ENCODE measurements around the gene ESPL1. TPM values are rescaled to one million over a fixed set of nuclear protein-coding genes. Genes with fewer than 3 reads are reported as not detected.

ESPL1 gene
- total and polyA plus RNA-seq, 2 of the 8 experiments (the other 6 are each of a cell fraction or from before 2014, with no cell fraction given): 31.8 to 52.7 TPM

DNA sequence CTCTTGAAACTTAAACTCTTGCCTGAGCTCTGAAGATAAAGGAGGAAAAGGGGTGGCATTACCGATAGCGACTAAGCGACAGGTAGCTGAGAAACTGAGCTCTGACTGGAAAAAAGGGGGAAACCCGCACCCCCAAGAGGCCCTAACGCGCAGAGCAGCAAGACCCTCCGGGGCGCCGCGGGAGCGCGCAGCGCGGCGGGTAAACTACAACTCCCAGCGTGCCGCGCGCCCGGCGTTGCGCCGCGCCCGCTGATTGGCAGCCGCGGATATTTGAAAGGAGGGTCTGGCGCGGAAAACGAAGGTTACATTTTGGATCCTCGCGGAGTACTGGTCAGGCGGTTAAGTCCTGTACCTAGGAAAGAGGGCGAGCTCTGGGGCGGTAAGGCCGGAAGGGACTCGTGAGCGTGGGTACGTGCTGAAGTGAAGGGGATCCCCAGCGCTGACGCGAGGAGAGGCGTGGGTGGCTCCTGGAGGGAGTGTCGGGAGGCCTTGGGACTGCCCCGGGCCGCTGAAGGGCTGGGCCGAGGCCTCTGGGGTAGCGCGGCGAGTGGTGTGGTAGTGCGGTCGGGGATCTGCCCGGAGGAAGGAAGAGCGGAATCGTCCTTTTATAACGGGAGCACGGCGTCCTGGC lies at the start of gene ESPL1 (continued):
- TF ChIP-seq, protein P1, sequence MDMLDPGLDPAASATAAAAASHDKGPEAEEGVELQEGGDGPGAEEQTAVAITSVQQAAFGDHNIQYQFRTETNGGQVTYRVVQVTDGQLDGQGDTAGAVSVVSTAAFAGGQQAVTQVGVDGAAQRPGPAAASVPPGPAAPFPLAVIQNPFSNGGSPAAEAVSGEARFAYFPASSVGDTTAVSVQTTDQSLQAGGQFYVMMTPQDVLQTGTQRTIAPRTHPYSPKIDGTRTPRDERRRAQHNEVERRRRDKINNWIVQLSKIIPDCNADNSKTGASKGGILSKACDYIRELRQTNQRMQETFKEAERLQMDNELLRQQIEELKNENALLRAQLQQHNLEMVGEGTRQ (IDR thresholded peaks at IDR 0.05; ENCODE audit: low read length): no peak
- TF ChIP-seq KDM4A (IDR thresholded peaks at IDR 0.05; ENCODE audit: low read depth, low read length, severe bottlenecking) (peak; percentile 52), CREB1 (IDR thresholded peaks at IDR 0.05) (peak; percentile 33; the same call in 1 of the 2 replicates), SAP30 (IDR thresholded peaks at IDR 0.05; ENCODE audit: insufficient read depth, insufficient replicate concordance, low read length) (peak; percentile 72), TBP (IDR thresholded peaks at IDR 0.05; ENCODE audit: low read depth, low read length) (no peak), SIX5 (IDR thresholded peaks at IDR 0.05; ENCODE audit: low read depth, low read length) (peak; percentile 80), FOSL1 (IDR thresholded peaks at IDR 0.05; ENCODE audit: insufficient read depth, low read depth, low read length) (no peak), CTBP2 (IDR thresholded peaks at IDR 0.05; ENCODE audit: borderline replicate concordance, insufficient read depth, insufficient read length, low read length) (no peak), RBBP5 (IDR thresholded peaks at IDR 0.05; ENCODE audit: borderline replicate concordance, low read depth, low read length) (no peak; the same call in 1 of the 2 replicates), PHF8 (conservative IDR thresholded peaks at IDR 0.05; ENCODE audit: low read depth, low read length) (peak; percentile 70; the same call in 1 of the 2 replicates), SP4 (IDR thresholded peaks at IDR 0.05; ENCODE audit: low read length) (no peak), HDAC6 (IDR thresholded peaks at IDR 0.05; ENCODE audit: low read depth, low read length) (no peak), EGR1 (IDR thresholded peaks at IDR 0.05; ENCODE audit: borderline replicate concordance, low read depth, low read length) (peak; percentile 66; the same call in 1 of the 2 replicates), TAF1 (IDR thresholded peaks at IDR 0.05; ENCODE audit: low read depth, low read length) (0 out of 2 replicates have a peak, but pooled peaks have one; percentile 39), NANOG (IDR thresholded peaks at IDR 0.05; ENCODE audit: insufficient read depth, low read depth, low read length, poor library complexity, severe bottlenecking) (peak; percentile 3)
- TF ChIP-seq, protein P2, sequence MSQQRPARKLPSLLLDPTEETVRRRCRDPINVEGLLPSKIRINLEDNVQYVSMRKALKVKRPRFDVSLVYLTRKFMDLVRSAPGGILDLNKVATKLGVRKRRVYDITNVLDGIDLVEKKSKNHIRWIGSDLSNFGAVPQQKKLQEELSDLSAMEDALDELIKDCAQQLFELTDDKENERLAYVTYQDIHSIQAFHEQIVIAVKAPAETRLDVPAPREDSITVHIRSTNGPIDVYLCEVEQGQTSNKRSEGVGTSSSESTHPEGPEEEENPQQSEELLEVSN (IDR thresholded peaks at IDR 0.05): no peak
- TF ChIP-seq, protein P3, sequence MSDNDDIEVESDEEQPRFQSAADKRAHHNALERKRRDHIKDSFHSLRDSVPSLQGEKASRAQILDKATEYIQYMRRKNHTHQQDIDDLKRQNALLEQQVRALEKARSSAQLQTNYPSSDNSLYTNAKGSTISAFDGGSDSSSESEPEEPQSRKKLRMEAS (IDR thresholded peaks at IDR 0.05): no peak
- TF ChIP-seq, protein P4, sequence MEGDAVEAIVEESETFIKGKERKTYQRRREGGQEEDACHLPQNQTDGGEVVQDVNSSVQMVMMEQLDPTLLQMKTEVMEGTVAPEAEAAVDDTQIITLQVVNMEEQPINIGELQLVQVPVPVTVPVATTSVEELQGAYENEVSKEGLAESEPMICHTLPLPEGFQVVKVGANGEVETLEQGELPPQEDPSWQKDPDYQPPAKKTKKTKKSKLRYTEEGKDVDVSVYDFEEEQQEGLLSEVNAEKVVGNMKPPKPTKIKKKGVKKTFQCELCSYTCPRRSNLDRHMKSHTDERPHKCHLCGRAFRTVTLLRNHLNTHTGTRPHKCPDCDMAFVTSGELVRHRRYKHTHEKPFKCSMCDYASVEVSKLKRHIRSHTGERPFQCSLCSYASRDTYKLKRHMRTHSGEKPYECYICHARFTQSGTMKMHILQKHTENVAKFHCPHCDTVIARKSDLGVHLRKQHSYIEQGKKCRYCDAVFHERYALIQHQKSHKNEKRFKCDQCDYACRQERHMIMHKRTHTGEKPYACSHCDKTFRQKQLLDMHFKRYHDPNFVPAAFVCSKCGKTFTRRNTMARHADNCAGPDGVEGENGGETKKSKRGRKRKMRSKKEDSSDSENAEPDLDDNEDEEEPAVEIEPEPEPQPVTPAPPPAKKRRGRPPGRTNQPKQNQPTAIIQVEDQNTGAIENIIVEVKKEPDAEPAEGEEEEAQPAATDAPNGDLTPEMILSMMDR (IDR thresholded peaks at IDR 0.05; ENCODE audit: control extremely low read depth in 1 of 3, insufficient read depth in 1 of 3, low read depth in 1 of 3, low read length in 3 of 3): peak; percentile 41 to 61 (median 50)
